GM06990 (cell line): ENCODE results near the gene PRUNE2.
"Not testable (repeated sequence)": the region's sequence is repeated elsewhere in the genome, so short reads cannot be mapped to it uniquely, and the experiment has no call there.

Source experiments
- DNase-seq: peaks from one replicate; pipeline ENCODE4 v3.0.0-alpha.2; 2011; ENCODE audit not compliant: insufficient read length; ENCODE audit errors: extremely low read depth
- H3K27me3 ChIP-seq: replicated peaks from 2 replicates; pipeline ENCODE4 v1.6.0; 2011; ENCODE audit warnings: low read length; ENCODE audit not compliant: control insufficient read depth, insufficient read depth
- H3K36me3 ChIP-seq: 2 replicates; pipeline ENCODE4 v1.5.1; 2011; ENCODE audit warnings: low read length; ENCODE audit not compliant: control insufficient read depth, insufficient read depth
- H3K4me3 ChIP-seq: replicated peaks from 2 replicates; pipeline ENCODE4 v1.5.1; 2011; ENCODE audit warnings: low read depth, mild to moderate bottlenecking, control low read depth, low read length
- CTCF ChIP-seq: IDR thresholded peaks from 2 replicates; pipeline ENCODE4 v1.5.1; 2011; ENCODE audit warnings: low read length, control low read depth, mild to moderate bottlenecking, inconsistent platforms; ENCODE audit not compliant: insufficient read depth, poor library complexity, severe bottlenecking

The PRUNE2 gene

GRCh38 chr9:76600007-76600615 lies 305.8 kb downstream of the PRUNE2 start:
- H3K4me3 ChIP-seq, result no peak overlapping the region
- no peak for DNase-seq
- H3K27me3 ChIP-seq, result no peaks in the 10 kb centered on the region
- TF ChIP-seq CTCF, result no peak
- no peaks in the 10 kb centered on the region for H3K36me3 ChIP-seq

GRCh38 chr9:76598981-76599380 lies 306.9 kb downstream of the PRUNE2 start:
- H3K27me3 ChIP-seq, result no peaks in the 10 kb centered on the region
- H3K4me3 ChIP-seq, result no peak overlapping the region
- no peak for DNase-seq
- no peak for TF ChIP-seq CTCF
- H3K36me3 ChIP-seq, result no peaks in the 10 kb centered on the region

- Histone ChIP-seq H3K36me3 (no peaks in the 10 kb centered on the region), H3K4me3 (no peak overlapping the region), H3K27me3 (no peaks in the 10 kb centered on the region; the same call in 1 of the 2 replicates)
- no peak for TF ChIP-seq CTCF
- DNase-seq, result no peak
Observed at GRCh38 chr9:76595645-76596044, 310.3 kb downstream of the PRUNE2 start.

GRCh38 chr9:76594764-76595424 lies 311.0 kb downstream of the PRUNE2 start:
- no peaks in the 10 kb centered on the region for H3K36me3 ChIP-seq
- H3K27me3 ChIP-seq, result no peaks in the 10 kb centered on the region; the same call in 1 of the 2 replicates
- no peak for TF ChIP-seq CTCF
- no peak overlapping the region for H3K4me3 ChIP-seq
- no peak for DNase-seq

GRCh38 chr9:76593961-76594735 lies 311.8 kb downstream of the PRUNE2 start:
- not testable (repeated sequence) for H3K4me3 ChIP-seq, H3K36me3 ChIP-seq, H3K27me3 ChIP-seq, DNase-seq

GRCh38 chr9:76592974-76593347 lies 313.0 kb downstream of the PRUNE2 start:
- H3K36me3 ChIP-seq, result no peaks in the 10 kb centered on the region
- no peak for DNase-seq
- no peak overlapping the region for H3K4me3 ChIP-seq
- no peak for TF ChIP-seq CTCF
- H3K27me3 ChIP-seq, result no peaks in the 10 kb centered on the region; the same call in 1 of the 2 replicates
